H4 (cell line): ENCODE data around the gene BTF3. TPM values are rescaled to one million over a fixed set of nuclear protein-coding genes. Genes with fewer than 3 reads are reported as not detected.
"Not testable (repeated sequence)": the region's sequence is repeated elsewhere in the genome, so short reads cannot be mapped to it uniquely, and the experiment has no call there.

Experiments used
- DNase-seq: peaks from one replicate; pipeline ENCODE4 v3.0.0-alpha.2; 2015; ENCODE audit warnings: low spot score
- total RNA-seq: library from RNA; depleted of rRNA; stranded (reverse); fragments of >200 nt; shearing (Covaris generic); gene quantifications from 2 replicates; pipeline ENCODE4 v1.2.3, GENCODE V29; 2014; rRNA removed

BTF3 gene
- 423 and 608 TPM in 2 replicates for total RNA-seq

DNA sequence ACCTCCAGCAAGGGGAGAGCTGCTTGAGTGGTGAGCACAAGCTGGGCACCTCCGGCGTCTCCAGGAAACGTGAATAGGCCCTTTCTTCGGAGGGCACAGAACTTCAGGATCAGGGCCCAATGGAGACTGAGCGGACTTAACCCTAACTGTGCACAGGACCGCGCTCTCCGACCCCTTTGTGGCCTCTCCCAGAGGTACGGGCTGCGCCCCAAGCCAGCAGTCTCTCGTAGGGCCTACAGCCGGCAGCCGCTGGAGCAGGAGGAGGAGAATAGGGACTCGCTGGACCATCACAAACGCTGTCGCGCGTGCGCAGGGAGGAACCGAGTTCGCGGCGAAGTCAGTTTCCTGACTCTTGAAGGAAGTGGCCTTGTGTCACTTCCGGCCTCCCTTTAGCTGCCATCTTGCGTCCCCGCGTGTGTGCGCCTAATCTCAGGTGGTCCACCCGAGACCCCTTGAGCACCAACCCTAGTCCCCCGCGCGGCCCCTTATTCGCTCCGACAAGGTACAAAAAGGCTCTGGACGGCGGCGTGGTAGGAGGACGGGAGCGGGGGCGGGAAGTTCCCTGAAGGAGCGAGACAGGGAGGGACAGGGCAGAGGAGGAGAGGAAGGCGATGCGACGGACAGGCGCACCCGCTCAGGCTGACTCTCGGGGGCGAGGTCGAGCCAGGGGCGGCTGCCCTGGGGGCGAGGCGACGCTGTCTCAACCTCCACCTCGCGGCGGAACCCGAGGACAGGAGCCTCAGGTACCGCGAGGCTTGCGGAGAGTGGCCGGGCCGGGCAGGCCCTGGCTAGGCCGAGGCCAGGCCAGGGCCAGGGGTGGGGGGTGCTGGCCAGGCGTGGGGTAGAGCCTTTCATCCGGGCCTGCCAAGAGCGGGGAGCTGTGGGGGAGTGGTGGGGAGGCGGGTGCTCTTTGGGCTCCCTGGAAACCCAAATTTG is at the start of gene BTF3:
BTF3 (plus strand) TSS at position 386 of the 936 bp plus-strand sequence; CDS start at position 612, 226 bp downstream.
- DNase-seq: peak; percentile 98

DNA sequence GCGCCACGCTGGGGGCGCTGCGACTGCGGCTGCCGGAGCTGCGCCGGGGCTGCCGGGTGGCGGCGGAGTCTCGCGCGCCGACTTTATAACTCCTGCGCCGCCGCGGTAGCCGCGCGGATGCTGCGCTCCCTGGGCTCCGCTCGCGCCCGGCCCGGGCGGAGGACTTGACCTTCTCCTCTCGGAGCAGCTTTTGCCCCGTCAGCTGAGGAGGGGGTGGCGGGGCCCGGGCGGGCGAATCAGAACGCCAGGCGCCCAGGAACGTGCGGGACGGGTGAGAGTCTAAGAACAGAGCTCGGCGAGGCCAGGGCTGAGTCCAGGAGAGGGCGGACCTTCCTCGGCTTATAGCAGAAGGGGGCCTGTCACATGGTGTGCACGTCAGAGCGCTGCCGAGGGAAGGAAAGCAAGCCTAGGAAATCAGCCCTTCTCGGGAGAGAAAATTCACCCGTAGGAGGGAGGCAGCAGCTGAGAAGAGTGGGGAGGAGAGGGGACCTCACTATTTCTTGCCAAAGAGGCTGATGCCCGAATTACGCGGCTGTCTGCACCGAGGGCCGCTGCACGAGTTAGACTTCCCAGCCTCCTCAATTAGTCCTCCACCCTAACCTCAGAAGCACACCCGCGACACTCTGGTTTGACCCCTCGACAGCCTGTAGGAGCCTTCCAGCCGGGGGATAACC is 49.6 kb upstream of the BTF3 start, which contains the start of gene FOXD1:
FOXD1 (minus strand) TSS at position 315 of the 674 bp plus-strand sequence. CDS start 415 bp downstream, outside the sequence.
- peak; percentile 92 for DNase-seq

DNA sequence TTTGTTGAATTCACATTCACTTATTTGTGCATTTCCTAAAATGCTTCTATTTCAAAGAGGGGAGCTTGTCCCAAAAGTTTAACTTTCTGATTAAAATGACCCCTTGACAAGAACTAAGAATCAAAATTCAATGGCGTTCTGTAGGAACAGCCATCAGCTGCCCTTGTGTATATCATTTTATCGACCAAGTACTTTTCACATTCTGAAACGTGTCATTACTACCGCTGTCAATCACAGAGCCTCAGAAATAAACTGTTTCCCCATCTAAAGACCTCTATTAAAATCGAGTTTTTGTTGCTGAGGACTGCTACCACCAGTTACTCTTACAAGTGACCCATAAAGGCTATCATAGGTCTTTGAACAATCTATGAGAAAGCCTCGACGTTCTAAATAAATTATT is 48.1 kb upstream of the BTF3 start:
- no peak for DNase-seq

DNA sequence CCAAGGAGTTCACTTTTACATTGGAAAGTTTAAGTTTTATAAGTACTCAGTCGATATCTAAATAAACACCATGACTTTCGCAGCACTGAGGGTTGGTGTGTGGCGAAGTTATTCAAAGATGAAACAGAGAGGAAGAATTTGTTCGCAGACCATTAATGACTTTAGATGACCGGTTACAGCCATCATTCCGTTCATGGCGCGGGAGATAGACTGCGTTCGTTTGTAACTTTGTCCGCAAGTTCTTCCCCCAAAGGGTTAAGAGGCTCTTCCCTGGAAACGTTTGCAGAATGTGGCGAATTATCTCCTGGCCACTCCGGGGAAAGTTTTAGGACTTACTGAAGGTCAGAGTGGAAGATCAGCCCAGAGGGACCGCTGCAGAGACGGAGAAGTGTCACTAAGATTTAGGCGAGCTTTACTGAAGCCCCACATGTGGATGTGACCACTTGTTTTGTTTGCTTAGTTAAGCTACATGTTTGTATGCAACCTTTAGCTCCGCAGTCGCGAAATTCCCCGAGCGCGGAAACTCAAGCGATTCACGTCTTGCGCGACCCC is 47.5 kb upstream of the BTF3 start:
- DNase-seq: no peak

DNA sequence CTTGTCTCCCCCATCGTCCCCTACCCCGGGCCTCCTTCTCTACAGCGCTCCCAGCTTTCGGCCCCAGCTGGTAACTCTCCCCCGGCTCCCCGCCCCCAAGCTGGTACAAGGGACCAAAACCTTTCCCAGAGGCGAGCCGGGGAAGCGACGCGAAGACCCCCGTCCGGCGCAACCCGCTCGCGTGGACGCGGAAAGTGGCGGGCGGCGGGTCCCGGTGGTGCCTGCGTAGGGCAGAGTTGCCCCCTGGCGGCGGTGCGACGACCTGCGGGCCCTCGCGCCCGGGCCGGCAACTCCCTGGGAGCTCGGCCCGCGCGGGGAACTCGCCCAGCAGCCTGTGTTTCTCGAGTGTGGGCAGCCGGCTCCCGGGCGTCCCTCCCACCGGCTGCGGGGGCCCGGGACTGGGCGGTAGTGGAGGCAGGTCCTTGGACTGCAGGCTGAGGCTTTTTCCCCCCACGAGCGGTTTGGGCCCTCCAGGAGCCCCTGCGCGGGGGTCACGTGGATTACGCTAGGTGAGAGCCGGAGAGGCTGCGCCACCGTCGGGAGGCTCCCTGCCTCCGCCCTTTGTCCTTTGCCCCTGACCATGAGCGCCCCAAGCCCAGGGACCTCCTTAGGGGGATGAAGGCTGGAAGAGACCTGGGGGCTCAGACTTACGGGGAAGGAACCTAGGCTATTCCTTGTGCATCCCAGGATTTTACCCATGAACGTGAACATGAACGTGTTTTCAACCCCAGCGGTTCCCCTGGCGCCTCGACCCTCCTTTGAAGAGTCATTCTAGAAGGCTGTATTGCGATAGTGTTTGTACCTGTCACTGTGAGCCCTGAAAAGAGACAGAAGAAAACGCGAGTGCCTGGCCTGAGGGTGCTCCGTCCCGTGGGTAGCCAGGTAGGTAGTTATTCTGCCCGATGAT is 46.8 kb upstream of the BTF3 start:
- DNase-seq: peak; percentile 24

DNA sequence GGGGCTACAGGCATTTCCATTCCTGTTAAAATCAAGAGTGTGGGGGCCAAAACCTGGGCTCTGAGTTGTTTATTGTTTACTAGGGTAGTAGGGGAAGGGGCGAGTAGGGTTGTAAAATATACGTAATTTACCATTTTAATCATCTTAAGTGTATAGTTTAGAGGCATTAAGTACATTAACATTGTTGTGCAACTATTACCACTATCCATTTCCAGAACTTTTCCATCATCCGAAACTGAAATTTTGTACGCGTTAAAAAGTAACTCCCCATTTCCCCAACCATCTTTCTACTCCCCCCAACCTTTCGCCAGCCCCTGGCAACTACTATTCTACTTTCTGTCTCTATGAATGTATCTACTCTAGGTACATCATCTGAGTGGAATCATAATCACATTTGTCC is 46.0 kb upstream of the BTF3 start:
- no peak for DNase-seq

DNA sequence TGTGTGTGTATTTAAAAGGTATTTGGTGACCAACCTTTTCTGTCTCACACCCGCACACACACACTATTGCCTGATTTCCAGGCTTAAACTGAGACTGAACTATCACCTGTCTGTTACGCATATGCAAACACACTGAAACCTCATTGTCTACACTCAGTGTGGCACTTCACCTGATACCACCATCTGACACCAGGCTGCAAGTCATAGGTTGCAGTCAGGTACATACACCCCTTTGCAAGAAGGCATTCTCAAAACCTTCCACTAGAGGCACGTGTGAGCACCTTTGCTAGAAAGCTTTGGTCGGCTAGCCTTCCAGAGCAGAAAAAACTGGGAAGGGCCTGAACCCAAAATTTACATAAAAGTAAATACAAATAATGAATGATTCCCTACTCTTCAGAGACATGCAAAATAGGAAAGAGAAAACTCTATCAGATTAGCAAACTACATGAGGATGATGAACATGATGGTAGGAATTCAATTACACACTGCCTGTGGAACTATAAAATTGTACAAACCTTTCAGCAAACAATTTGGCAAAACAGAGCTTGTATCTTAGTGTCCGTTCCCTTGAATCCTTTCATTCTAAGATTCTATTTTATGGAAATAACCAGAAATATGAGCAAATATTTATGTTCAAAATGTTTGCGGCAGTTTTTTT is 43.7 kb upstream of the BTF3 start:
- peak; percentile 66 for DNase-seq

DNA sequence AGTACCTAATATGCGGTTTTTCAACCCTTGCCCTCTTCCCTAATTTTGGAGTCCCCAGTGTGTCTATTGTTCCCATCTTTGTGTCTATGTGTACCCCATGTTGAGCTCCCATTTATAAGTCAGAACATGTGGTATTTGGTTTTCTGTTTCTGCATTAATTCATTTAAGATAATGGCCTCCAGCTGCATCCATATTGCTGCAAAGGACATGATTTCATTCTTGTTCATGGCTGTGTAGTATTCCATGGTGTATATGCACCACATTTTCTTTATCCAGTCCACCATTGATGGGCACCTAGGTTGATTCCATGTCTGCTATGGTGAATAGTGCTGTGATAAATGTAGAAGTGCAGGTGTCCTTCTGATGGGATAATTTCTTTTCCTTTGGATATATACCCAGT is 41.8 kb upstream of the BTF3 start:
- not testable (repeated sequence) for DNase-seq

DNA sequence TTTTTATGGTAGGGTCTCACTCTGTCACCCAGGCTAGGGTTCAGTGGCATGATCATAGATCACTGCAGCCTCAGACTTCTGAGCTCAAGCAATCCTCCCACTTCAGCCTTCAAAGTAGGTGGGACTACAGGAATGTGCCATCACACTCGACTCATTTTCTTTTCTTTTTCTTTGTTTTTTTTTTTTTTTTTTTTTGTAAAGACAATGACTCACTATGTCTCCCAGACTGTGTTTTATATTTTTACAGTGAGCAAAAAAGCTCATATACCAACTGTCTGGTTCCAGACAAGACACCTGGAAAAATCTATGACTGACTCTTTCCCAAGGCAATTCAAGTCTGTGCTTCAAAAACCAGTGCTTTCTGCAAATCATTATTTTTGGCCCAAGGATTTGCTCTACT is 38.9 kb upstream of the BTF3 start:
- DNase-seq: no peak

DNA sequence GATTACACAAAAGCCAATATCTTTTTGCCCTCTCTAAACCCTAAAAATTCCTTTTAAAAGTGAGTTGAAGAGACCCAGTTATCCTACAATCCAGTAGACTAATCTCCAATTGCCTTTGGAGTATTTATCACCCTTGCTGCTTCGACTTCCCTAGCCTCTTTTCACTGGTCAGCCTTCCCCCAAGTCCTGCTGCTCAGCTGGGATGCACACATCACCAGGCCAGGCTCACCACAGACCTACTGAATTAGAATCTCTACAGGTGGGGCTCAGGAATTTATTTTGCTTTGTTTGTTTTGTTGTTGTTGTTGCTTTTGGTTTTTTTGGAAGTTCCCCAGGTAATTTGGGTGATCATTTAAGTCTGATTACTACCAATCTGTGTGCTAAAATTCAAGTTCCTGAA is 38.1 kb upstream of the BTF3 start:
- no peak for DNase-seq

DNA sequence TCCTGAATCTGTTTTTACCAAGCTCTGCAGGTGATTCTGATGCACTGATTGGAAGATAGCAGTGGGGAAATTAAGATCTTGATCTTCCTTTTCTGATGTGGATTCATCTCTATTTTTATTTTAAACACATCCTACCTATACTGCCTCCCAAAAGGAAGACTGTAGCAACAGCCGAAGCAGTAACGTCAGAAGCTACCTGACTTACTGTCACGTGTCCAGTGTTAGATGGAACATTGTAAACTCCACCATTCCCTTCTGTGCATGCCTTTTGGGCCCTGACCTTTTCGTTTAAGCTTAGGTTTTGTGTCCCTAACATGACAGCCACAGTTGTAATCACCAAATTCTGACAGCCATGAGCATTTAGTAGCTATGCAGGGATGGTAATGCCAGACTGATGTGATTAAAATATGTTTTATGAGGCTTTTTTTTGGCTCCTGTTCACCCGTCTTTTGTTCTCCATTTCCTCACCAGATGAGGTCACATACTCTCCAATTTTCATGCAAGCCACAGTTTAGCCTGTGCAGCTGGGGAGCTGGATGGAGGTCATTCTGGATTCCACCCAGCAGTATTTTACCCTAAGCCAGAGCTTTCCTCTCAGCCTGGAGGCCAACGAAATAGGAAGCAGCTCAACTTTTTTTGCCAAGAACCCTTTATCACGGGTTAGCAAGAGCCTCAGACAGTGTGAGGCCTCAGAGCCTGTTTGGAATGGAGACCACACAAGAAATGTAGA is 34.1 kb upstream of the BTF3 start:
- DNase-seq: no peak

DNA sequence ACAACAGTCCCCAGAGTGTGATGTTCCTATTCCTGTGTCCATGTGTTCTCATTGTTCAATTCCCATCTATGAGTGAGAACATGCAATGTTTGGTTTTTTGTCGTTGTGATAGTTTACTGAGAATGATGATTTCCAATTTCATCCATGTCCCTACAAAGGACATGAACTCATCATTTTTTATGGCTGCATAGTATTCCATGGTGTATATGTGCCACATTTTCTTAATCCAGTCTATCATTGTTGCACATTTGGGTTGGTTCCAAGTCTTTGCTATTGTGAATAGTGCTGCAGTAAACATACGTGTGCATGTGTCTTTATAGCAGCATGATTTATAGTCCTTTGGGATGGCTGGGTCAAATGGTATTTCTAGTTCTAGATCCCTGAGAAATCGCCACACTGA is 29.6 kb upstream of the BTF3 start:
- not testable (repeated sequence) for DNase-seq

DNA sequence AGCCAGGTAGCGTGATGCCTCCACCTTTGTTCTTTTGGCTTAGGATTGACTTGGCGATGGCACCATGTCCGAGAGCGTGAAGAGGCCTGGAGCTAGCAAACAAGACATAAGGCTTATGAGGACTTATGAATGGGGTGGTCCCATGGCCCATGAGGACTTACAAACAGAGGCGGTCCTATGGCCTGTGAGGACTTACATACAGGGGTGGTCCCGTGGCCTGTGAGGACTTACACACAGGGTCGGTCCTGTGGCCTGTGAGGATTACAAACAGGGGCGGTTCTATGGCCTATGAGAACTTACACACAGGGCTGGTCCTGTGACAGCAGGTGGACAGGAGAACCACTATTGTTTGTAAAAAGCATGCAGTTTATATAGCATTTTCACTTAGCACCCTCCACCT is 28.4 kb upstream of the BTF3 start:
- no peak for DNase-seq

DNA sequence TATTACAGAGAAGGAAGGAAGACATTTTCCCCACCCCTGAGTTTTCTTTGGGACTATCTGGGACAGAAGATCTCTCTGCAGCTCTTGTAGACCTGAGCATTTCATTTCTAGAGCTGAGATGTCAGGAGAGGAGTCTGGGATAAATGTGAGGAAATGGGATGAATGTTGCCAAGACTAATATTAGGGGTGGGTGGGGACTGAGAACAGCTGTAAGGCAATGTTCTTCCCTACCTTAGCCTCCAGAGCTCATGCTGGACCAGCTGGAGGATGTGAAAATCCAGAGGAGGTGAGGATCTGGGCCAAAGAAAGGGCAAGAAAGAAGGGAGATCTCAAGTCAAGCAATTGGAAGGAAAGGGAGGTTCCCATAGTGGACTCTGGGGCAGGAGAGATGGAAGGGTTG is 26.6 kb upstream of the BTF3 start:
- DNase-seq: no peak

DNA sequence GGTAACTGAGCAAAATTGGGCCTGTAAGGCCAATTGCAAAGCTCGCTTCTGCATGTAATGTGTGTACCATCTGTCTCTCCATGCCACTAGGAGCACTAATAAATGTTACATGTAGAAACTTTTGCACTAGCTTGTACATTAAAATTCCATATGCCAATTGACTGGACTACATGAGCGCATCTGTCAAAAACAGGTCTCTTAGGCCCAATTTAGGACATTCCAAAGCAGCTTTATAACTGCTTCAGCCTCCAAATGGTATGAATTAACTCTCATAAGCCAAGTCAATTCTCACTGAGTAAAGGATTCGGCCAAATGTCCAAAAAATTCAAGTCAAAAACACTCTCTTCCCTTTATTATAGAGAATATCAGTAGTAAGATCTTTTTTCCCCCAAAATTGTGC is 26.1 kb upstream of the BTF3 start:
- no peak for DNase-seq

DNA sequence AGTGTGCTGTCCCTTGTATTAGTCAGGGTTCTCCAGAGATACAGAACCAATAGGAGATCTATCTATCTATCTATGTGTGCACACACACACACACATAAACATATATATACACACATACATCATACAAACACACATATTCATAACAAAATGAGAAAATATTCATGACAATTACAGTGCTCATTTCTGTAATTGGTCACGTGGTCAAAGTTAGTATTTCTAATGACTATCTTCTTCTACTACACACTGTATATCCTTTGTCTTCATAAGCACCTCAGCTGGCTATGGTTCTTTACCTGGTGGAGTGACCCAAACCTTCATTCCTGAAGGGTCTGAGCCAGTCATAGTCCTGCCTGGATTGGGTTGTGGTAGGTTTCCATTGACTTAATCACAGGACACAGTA is 17.7 kb upstream of the BTF3 start:
- no peak for DNase-seq

DNA sequence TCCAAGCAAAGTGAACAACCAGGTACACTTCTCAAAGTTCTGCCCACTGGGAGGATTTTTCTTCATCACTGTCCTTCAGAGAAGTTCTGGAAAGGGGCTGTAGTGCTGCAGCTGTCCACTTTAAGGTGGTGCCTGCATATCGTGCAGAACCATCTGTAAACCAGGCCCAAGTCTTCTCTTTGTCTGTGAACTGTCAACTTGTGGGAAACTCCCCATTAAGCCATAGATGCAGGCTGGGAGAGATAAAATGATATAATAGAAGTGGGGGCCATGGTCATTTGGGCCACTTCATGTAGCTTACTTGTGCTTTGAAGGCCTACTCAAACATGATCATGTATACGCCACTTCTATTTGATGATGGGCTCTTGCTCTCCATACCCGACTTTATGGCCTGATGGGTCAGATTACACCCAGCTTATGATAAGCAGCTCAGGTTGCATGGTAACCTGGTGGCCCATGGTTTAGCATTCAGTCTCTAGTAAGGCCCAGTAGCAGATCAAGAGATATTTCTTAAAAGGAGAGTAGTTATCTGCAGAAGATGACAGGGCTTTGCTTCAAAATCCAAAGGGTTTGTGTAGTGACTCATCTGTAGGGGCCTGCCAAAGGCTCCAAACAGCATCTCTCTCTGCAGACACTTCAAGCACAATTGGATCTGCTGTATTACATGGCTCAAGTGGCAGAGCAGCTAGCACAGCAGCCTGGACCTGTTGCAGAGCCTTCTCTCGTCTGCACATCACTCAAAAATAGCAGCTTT is 15.7 kb upstream of the BTF3 start:
- DNase-seq: no peak

DNA sequence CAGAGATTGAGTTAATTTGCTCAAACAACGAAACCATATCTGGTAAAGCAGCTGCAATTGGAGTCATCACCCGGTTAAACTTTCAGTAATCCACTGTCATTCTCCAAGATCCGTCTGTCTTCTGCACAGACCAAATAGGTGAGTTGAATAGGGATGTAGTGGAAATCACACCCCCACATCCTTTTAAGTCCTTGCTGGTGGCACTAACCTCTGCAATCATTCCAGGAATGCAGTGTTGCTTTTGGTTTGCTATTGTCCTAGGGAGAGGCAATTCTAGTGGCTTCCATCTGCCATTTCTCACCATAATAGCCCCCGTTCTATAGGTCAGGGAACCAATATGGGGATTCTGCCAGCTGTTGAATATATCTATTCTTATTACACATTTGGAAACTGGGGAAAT is 14.6 kb upstream of the BTF3 start:
- no peak for DNase-seq

DNA sequence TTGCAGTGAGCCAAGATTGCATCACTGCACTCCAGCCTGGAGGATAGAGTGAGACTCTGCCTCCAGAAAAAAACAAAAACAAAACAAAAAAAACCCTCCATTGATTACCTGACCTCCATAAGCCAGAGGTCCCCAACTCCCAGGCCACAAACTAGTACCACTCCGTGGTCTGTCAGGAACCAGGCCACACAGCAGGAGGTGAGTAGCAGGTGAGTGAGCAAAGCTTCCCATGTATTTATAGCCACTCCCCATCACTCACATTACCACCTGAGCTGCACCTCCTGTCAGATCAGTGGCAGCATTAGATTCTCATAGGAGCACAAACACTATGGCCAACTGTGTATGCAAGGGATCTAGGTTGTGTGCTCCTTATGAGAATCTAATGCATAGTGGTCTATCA is 13.7 kb upstream of the BTF3 start:
- no peak for DNase-seq

DNA sequence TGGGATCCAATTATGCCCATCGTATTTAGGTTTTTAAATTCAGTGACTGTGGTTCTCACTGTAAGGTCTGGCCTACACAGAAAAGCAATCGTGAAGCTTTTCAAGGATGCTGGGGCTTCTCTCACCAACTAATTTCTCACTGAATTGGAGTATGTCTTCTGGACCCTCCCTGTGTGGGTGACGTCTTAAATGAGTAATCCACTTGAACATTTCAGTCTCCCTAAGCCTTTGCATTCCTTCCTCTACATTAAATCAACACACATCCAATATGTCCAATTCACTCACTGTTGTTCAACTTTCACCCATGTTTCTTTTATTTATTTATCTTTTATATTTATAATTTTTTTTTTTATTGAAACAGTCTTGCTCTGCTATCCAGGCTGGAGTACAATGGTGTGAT is 12.5 kb upstream of the BTF3 start:
- no peak for DNase-seq
